ENCODE measurements around the gene ZBTB46. TPM values are rescaled to one million over a fixed set of nuclear protein-coding genes. Genes with fewer than 3 reads are reported as not detected.
A peak's percentile ranks its signal among the peaks of the same experiment; 100 is the strongest.

Gene ZBTB46
- total RNA-seq, 6 experiments from 2014 or later, result 1.2 to 4.2 (median 2.4) TPM

DNA sequence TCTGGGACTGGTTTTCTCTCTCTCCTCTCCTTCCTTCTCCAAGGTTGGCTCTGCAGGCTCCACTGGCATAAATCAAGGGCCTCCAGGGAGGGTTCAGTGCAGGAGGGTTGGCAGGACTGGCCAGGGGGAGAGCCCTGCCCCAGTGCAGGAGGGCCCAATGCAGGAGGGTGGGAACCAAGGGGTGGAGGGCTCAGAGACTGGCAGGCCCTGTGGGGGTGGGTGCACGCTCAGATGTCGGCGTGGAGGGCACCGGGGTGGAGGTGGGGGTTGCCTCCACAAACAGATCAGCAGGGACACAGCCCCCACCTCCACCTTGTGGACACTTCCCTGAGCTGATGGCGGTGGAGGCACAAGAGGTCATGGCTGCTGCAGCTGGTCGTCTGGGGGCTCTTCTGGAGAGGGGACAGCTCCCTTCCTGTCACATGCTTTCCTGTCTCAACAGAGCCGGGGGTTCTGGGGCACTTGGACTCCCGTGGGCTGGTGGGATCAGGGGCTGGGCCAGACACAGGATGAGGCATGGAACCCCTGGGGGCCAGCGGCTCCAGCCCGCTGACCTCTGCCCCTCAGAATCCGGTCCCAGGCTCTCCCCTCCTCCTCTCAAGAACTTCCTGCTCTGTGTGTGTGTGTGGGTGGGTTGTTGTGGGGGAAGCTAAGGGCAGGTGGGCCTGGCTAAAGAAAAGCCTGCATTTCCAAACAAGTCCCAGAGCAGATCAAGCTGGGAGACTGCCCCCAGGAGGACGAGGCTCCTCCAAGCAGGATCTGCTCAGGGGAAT is 27.5 kb upstream of the ZBTB46 start:
- ATAC-seq, result peak; percentile 48 to 61 (median 56)
- peaks cover 0 to 8% (median 0%) of the 10 kb centered on the region in 4 donors for H3K36me3 ChIP-seq
- TF ChIP-seq POLR2A (IDR thresholded peaks at IDR 0.05), result no peak
- TF ChIP-seq, protein P1, sequence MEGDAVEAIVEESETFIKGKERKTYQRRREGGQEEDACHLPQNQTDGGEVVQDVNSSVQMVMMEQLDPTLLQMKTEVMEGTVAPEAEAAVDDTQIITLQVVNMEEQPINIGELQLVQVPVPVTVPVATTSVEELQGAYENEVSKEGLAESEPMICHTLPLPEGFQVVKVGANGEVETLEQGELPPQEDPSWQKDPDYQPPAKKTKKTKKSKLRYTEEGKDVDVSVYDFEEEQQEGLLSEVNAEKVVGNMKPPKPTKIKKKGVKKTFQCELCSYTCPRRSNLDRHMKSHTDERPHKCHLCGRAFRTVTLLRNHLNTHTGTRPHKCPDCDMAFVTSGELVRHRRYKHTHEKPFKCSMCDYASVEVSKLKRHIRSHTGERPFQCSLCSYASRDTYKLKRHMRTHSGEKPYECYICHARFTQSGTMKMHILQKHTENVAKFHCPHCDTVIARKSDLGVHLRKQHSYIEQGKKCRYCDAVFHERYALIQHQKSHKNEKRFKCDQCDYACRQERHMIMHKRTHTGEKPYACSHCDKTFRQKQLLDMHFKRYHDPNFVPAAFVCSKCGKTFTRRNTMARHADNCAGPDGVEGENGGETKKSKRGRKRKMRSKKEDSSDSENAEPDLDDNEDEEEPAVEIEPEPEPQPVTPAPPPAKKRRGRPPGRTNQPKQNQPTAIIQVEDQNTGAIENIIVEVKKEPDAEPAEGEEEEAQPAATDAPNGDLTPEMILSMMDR (IDR thresholded peaks at IDR 0.05), result peak in 2 of 4 donors; percentile 10 to 23
- peaks cover 0 to 7% (median 4%) of the 10 kb centered on the region in 4 donors for H3K4me1 ChIP-seq
- intact Hi-C loops (cut with DNase I), result no loop called here
- no CpG with 5 or more reads among the region's 12 CpGs for WGBS (ENCODE audit: insufficient coverage, low coverage, low lambda C conversion rate, missing lambda C conversion rate)
- no peak overlapping the region for H3K4me3 ChIP-seq
- H3K27me3 ChIP-seq, result no peaks in the 10 kb centered on the region
- H3K27ac ChIP-seq, result no peak overlapping the region
- H3K9me3 ChIP-seq, result no peaks in the 10 kb centered on the region
- DNase-seq, result peak in 2 of 3 donors; percentile 60 to 67

DNA sequence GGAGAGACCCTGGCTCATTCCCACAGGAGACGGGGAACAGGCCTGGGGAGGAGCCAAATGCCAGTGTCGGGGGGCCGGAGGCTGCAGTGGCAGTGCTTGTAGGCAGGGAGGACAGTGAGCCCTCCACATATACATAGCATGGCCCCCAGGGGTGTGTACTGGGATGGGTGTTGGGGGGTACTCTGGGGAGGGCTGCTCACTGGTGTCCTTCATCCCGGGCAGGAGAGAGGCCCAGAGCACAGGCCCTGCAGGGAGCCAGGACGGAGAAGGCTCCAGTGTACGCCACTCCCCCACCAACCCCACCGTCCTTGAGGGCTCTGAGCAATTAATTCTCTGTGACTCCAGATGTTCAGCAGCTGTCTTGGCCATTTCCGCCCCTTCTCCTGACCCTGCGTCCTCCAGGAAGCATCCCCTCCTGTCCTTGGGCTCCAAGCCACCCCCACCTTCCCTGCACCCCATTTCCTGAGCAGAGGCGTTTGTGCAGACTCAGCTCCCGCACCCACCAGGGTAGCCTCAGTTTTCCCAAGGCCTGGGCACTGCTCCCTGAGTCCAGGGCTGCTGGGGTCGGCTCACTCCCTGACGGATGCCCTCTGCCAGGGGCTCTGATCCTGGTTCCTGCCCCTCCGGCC is 26.8 kb upstream of the ZBTB46 start:
- Histone ChIP-seq H3K4me3 (no peak overlapping the region), H3K27ac (no peak overlapping the region), H3K4me1 (peaks cover 0 to under 1% (median 0%) of the 10 kb centered on the region in 4 donors), H3K9me3 (no peaks in the 10 kb centered on the region), H3K27me3 (no peaks in the 10 kb centered on the region), H3K36me3 (peaks cover 0 to 8% (median 0%) of the 10 kb centered on the region in 4 donors)
- no peak for TF ChIP-seq POLR2A (IDR thresholded peaks at IDR 0.05)
- TF ChIP-seq, protein P1 (IDR thresholded peaks at IDR 0.05), result no peak
- ATAC-seq (peak; percentile 8 to 26 (median 23)), DNase-seq (peak in 1 of 3 donors; percentile 58)
- WGBS (ENCODE audit: insufficient coverage, low coverage, low lambda C conversion rate, missing lambda C conversion rate), result 39% methylated on average over 7 of the region's 14 CpGs
- intact Hi-C loops (cut with DNase I), result no loop called here

DNA sequence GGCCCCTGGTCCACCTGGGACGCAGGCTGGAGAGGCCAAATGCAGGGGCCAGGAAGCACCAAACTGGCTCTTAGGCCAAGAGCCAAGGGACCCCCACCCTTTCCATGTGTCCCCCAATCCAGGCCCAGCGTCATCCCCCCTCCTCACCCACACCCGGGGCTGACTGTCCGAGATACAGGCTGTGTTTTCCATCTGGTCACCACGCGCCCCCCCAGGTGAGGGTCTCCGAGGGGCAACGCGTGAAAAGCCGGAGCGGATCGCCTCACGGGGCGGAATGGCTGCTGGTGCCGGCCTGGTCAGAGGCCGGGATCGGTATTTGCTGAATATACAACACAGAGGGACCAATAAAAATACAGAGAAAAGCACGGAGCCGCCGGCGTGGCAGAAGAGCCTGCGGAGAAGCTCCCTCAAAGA is 25.0 kb upstream of the ZBTB46 start:
- WGBS (ENCODE audit: insufficient coverage, low coverage, low lambda C conversion rate, missing lambda C conversion rate), result 65% methylated on average over 15 of the region's 22 CpGs
- intact Hi-C loops (cut with DNase I), result no loop called here
- no peak for DNase-seq
- H3K4me1 ChIP-seq, result no peaks in the 10 kb centered on the region
- no peaks in the 10 kb centered on the region for H3K36me3 ChIP-seq
- no peak for ATAC-seq
- TF ChIP-seq POLR2A (IDR thresholded peaks at IDR 0.05), result no peak
- TF ChIP-seq, protein P1 (IDR thresholded peaks at IDR 0.05), result no peak
- H3K9me3 ChIP-seq, result no peaks in the 10 kb centered on the region
- H3K4me3 ChIP-seq, result no peak overlapping the region
- no peak overlapping the region for H3K27ac ChIP-seq
- H3K27me3 ChIP-seq, result no peaks in the 10 kb centered on the region

DNA sequence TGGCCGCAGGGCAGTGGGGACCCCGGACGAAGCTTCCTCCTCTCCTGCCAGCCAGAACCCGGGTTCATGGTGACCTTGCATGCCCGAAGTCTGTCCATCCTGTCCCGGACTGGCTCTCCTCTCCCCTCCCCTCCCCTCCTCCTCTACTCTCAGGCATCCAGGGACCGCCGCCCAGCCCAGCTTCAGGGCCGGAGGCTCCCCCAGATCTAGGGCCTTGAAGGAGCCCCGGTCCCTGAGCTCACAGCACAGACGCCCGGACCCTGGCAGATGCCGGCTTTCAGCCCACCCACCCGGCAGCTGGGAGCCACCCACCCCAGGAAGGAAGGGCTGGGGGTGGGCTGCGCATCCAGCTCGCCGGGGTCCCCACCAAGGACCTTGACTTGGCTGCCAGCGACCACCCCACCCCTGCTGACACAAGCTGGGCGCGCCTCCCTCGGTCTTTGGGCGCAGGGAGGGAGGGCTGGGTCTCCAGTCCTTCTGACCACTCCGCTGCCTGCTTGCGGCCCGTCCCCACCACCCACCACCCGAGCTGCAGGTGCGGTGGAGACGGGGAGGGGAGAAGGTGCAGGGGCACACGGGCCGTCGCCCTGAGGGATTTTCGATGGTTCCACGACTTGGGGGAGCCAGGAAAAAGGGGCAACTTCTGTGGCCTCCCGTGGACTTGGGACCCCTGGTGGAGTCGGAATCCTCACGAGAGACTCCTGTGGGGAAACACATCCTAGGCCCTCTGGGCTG is 24.5 kb upstream of the ZBTB46 start:
- H3K27me3 ChIP-seq, result no peaks in the 10 kb centered on the region
- no peaks in the 10 kb centered on the region for H3K36me3 ChIP-seq
- DNase-seq (no peak), ATAC-seq (no peak)
- WGBS (ENCODE audit: insufficient coverage, low coverage, low lambda C conversion rate, missing lambda C conversion rate), result 20% methylated on average over 2 of the region's 36 CpGs
- no peak overlapping the region for H3K4me3 ChIP-seq
- H3K4me1 ChIP-seq, result no peaks in the 10 kb centered on the region
- no peaks in the 10 kb centered on the region for H3K9me3 ChIP-seq
- intact Hi-C loops (cut with DNase I), result no loop called here
- no peak for TF ChIP-seq POLR2A (IDR thresholded peaks at IDR 0.05)
- H3K27ac ChIP-seq, result peak overlapping the region; percentile 50 to 77 (median 51)
